Non-pigmented ciliary epithelial cell (primary cell): ENCODE data around the gene MRGPRE.

Experiments
- DNase-seq: peaks from one replicate; pipeline ENCODE4 v3.0.0-alpha.2; 2010; ENCODE audit warnings: low read depth

MRGPRE gene

DNA sequence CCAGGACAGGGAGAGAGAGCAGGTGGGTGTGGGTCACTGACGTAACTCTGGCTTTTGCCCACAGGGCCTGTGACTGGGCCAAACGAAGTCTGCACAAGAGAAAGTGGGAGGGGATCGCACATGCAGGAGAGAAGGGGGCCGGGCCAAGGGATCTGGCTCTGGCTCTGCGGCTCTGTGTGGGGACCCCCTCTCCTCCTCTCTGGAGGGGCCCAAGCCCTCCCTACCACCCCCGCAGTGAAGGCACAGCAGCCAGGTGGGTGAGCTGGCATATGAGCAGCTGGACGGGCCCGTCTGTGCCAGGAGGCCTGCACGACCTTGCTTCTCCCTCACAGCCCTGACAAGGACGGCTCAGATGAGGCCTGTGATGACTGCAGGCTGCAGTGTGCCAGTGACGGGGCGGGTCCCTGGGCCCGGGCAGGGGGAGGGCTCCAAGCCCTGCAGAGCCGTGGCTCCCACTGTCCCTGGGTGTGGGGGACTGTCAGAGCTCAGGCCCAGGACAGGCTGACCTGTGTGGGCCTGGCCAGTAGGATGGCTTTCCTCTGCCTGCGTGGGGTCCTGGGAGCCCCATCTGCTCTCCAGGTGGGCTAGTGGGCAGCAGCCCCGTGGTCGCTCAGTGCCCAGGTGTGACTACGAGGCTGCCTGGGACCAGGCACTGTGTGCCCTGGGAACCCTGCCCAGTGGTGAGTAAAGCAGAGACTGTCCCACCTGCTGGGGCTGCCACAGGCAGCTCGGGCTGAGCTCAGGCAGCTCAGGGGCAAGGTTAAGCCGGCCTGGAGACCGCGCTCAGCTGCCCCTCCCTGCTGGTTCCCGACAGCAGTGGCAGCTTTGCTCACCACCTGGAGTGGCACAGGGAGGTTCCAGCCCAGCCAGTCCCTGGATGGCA is 35.8 kb downstream of the MRGPRE start:
- DNase-seq = no peak

DNA sequence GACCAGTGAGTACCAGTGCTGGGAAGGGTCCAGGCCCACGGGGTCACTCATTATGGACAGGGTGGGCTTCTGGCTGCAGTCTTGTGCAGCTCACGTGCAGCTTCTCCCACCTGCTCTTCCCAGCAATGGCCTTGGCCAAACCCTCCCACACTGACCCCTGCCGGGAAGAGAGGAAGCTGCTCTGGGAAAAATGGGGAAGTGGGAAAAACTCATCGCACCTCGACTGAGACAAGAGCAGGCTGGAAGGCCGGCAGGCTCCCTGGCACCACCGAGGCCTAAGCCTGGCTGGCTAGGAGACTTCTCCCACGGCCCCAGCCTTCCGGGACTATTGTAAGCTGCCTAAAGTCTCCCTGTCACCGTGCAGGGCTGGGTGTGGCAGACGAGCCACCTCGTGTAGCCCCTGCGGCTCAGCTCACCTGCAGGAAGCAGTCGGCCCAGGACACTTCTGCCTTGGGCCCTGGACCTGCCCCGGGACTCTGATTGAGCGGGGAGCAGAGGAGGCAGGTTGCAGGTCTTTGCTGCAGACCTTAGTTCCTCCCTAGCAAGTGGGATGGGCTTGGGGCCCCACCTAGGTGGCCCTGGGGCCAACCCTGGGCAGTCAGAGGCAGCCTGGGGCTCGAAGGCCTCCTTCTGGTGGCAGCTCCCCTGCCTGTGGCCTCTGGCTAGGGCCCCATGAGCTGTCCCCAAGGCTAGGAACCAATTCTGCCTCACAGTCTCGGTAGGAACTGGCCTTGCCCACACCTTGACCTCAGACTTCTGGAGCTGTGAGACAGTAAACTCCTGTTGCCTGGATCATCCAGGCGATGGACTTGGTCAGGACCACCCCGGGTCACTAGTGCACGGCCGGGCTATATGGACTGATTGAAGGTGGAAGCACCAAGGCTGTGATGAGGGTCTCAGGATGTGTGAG is 36.7 kb downstream of the MRGPRE start:
- DNase-seq = no peak

DNA sequence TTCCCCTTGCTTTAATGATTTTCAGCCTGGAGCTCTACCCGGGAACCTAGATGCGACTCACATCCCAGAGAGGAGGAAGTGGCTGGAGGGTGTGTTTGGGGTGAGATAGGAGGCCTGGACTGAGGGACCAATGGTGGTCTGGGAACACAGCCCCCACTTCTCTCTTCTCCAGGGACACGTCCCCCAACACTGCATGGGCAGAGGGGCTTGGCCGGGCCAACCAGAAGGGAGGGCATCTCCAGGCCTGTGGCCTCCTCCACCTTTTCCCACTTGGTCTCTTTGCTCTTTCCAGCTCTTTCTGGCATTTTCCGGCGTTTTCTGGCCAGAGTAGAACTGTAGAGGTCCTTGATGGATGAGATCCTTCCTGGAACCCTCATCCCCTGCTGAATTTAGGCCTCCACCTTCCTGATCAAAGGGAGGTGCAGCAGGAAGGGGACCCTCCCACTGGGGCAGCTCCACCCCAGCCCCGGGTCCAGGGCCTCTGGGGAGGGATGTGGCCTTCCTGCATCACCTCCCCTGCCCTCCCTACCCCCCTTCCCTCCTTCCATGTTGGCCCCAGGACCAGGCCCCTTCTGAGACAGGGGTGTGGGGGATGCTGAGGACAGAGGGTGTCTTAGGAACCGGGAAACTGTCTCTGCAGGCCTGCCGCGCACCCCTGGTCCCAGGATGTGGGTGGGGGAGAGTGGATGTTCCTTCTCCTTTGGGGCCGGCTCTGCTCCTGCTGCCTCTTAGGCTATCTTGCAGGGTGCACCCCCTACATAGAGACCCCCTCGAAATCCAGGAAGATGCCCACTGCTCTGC is 38.0 kb downstream of the MRGPRE start:
- no peak for DNase-seq

- no peak for DNase-seq
These were observed 38.7 kb downstream of the MRGPRE start for GRCh38 chr11:3193373-3194015.

- DNase-seq = no peak
These were observed 39.5 kb downstream of the MRGPRE start for GRCh38 chr11:3192511-3193372.

DNA sequence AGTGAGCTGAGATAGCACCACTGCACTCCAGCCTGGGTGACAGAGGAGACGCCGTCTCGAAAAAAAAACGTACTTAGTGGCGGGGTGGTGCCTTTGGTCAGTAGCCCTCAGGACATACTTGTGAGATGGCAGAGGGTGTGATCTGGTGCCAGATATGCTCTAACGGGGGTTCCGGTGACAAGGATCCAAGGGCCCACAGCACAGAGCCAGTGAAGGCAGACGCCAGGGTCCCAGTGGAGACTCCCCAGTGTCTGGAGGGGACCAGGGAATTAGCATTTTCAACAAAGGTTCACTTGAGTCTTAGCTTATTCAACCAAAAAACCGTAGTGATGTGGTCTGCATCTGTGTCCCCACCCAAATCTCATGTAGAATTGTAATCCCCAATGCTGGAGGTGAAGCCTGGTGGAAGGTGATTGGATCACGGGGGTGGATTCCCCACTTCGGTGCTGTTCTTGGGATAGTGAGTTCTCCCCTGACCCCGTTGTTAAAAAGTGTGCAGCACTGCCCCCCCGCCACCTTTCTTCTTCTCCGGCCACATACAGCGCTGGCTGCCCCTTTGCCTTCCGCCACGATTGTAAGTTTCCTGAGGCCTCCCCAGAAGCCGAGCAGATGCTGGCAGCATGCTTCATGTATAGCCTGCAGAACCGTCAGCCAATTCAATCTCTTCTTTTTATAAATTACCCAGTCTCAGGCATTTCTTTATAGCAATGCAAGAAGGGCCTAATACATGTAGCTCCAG is 40.5 kb downstream of the MRGPRE start:
- no peak for DNase-seq

GRCh38 chr11:3190600-3190999 is 41.6 kb downstream of the MRGPRE start:
- no peak for DNase-seq

DNA sequence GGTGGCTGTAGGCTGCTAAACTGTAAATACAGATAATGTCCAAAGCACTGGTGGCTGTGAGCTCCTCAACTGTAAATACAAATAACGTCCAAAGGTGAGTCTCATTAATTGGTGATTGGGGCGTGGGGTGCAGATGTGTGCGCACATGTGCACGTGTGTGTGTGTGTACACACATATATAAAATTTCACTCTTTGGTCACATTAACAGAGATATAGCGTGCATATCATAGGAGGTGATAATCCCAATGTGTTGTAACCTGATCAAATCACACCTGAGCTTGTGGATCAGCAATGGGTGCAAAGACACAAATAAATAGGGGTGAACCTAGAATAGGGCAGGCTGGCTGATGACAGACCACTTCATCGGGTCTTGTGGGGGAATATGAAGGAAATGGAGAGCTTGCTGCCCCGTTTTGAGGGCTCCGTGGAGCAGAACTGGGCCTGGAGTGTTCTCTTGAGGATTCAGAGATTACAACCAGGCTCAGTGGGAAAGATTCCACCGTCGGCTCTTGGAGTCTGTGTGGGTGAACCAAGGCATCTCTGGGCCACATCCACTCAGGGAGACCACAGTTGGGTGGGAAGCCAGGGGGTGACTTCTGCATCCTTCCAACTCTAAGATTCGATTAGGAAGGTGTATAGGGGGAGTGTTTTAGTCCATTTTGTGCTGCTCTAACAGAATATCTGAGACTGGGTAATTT is 42.2 kb downstream of the MRGPRE start:
- no peak for DNase-seq

DNA sequence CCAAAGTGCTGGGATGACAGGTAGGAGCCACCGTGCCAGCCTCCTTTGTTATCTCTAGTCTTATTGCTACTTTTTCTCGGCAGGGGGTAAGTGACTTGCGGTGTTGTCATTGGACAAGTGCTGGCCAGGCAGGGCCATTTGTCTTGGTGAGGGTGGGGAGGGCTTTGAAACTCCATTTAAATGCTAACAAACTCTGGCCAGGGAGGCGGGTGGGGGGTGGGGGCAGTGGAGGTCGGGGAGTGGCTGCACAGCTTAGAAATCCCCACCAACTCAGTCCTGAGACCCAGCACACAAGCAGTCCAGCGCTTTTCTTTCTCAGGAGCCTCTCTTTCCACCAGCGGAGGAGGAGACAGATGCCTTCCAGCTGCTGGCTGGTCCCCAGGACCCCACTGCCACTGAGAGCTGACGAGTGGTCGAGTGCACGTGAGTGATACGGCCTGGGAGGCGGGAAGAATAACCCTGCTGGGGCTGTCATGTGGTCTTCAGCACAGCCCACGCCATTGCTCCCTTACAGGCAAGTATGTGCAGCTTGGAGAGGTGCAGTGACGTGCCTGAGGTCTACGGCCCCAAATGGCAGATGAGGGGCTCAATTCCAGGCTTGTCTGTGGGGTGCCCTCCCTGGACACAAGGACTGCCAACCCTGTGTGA is 42.9 kb downstream of the MRGPRE start:
- no peak for DNase-seq

GRCh38 chr11:3188496-3189195 is 43.6 kb downstream of the MRGPRE start:
- no peak for DNase-seq

- DNase-seq = no peak
These were observed 45.9 kb downstream of the MRGPRE start for GRCh38 chr11:3186166-3186953.

DNA sequence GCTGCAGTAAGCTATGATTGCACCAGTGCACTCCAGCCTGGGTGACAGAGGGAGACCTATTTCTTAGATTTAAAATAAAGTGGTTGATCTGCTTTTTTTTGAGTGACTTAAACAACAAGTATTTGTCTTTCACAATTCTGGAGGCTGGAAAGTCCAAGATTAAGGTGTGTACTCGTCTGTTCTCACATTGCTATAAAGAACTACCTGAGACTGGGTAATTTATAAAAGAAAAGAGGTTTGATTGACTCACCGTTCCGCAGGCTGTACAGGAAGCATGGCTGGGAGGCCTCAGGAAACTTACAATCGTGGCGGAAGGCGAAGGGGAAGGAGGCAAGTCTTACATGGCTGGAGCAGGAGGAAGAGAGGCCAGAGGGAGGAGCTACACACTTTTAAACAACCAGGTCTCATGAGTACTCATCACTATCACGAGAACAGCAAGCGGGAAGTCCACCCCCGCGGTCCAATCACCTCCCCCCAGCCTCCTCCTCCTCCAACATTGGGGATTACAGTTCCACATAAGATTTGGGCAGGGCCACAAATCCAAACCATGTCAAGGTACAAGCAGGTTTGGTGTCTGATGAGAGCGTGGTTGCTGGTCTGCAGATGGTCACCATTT is 47.4 kb downstream of the MRGPRE start:
- DNase-seq = no peak

GRCh38 chr11:3183523-3183922 is 48.7 kb downstream of the MRGPRE start:
- no peak for DNase-seq

GRCh38 chr11:3182462-3182852 is 49.8 kb downstream of the MRGPRE start:
- no peak for DNase-seq

- DNase-seq = no peak
These were observed 50.3 kb downstream of the MRGPRE start for GRCh38 chr11:3181725-3182461.

DNA sequence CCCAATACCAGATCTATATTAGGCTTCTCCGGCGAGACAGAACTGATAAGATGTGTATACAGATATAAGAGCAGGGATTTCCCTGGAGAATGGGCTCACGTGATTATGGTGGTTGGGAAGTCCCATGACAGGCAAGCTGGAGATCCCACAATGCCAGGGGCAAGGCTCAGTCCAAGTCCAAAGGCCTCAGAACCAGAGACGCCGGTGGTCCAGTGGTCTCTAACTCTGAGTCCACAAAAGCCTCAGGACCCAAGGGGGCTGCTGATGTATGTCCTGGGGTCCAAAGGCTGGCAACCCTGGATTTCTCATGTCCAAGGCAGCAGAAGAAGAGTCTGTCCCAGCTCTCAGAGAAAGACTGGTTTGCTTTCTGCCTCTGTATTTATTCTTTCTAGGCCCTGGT is 51.3 kb downstream of the MRGPRE start:
- DNase-seq = no peak
